ENCODE data around the gene MYO5B. TPM values are rescaled to one million over a fixed set of nuclear protein-coding genes. Genes with fewer than 3 reads are reported as not detected.

Gene MYO5B
- total RNA-seq, 4 donors from 2014 or later: 1.2 to 2.2 (median 1.3) TPM

- TF ChIP-seq CTCF (IDR thresholded peaks at IDR 0.05; ENCODE audit: low read depth): no peak
Observed at GRCh38 chr18:49886891-49887764, 307.8 kb downstream of the MYO5B start.

DNA sequence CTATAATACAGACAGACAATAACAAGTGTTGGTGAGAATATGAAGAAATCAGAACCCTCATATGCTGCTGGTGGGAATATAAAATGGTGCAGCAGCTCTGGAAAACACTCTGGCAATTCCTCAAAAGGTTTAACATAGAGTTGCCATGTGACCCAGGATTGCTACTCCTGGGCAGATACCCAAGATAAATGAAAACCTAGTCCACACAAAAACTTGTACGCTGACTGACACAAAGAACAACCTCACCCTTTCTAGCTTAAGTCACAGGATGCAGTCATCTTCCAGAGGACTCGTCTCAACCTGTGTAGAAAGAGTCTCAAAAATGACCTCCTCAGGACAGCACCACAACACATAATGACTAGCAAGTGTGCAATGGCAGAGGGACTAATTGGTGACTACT is 310.0 kb downstream of the MYO5B start:
- TF ChIP-seq CTCF (IDR thresholded peaks at IDR 0.05; ENCODE audit: low read depth): no peak

DNA sequence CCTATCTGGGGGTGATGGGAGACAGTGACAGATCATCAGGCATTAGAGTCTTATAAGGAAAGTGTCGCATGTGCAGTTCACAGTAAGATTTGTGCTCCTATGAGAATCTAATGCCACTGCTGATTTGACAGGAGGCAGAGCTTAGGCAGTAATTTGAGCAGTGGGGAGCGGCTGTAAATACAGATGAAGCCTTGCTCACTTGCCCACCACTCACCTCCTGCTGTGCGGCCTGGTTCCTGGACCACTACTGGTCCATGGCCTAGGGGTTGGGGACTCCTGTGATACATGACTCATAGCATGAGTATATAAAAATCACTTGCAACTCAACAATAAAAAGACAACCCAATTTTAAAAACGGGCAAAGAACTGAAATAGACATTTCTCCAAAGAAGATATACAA is 310.5 kb downstream of the MYO5B start:
- no peak for TF ChIP-seq CTCF (IDR thresholded peaks at IDR 0.05; ENCODE audit: low read depth)

GRCh38 chr18:49880661-49881060 is 314.3 kb downstream of the MYO5B start:
- no peak for TF ChIP-seq CTCF (IDR thresholded peaks at IDR 0.05; ENCODE audit: low read depth)

- TF ChIP-seq CTCF (IDR thresholded peaks at IDR 0.05; ENCODE audit: low read depth): no peak
Observed at GRCh38 chr18:49879271-49879580, 315.7 kb downstream of the MYO5B start.

GRCh38 chr18:49878567-49879270 is 316.2 kb downstream of the MYO5B start:
- TF ChIP-seq CTCF (IDR thresholded peaks at IDR 0.05; ENCODE audit: low read depth): no peak

GRCh38 chr18:49878015-49878414 is 316.9 kb downstream of the MYO5B start:
- TF ChIP-seq CTCF (IDR thresholded peaks at IDR 0.05; ENCODE audit: low read depth): no peak

Data from subcutaneous adipose tissue (tissue), 4 donors.